GM23338 (cell line): Measurements from ENCODE around the gene DDX23. TPM values are rescaled to one million over a fixed set of nuclear protein-coding genes. Genes with fewer than 3 reads are reported as not detected.
"Not testable (repeated sequence)": the region's sequence is repeated elsewhere in the genome, so short reads cannot be mapped to it uniquely, and the experiment has no call there.

Experiments used
- ATAC-seq: fragments of 200-7000 bp; cut with Tn5 transposase; 3 replicates; pipeline ENCODE4 v1.9.1; 2020
- DNase-seq: peaks from one replicate; pipeline ENCODE4 v3.0.0-alpha.2; 2015; ENCODE audit warnings: low spot score
- H2AFZ ChIP-seq: fragments of 200-600 bp; sonication (generic); 2 replicates; pipeline ENCODE4 v1.8.0; 2016; ENCODE audit warnings: antibody characterized with exemption, mild to moderate bottlenecking, moderate library complexity
- H3F3A ChIP-seq: fragments of 200-600 bp; sonication (generic); replicated peaks from 2 replicates; pipeline ENCODE4 v1.8.0; 2017; ENCODE audit warnings: antibody characterized with exemption, mixed run types, low read depth
- H3K27ac ChIP-seq: fragments of 200-600 bp; sonication (generic); 2 replicates; pipeline ENCODE4 v1.6.1; 2016; ENCODE audit warnings: low read depth
- H3K27me3 ChIP-seq: fragments of 200-600 bp; sonication (generic); 2 replicates; pipeline ENCODE4 v1.8.0; 2016; ENCODE audit warnings: mild to moderate bottlenecking, mixed run types, moderate library complexity; ENCODE audit not compliant: insufficient read depth
- H3K36me3 ChIP-seq: fragments of 200-600 bp; sonication (generic); 2 replicates; pipeline ENCODE4 v1.8.0; 2016; ENCODE audit warnings: mild to moderate bottlenecking; ENCODE audit not compliant: insufficient read depth
- H3K4me1 ChIP-seq: fragments of 200-600 bp; sonication (generic); 2 replicates; pipeline ENCODE4 v1.8.0; 2016; ENCODE audit warnings: mild to moderate bottlenecking, moderate library complexity; ENCODE audit not compliant: insufficient read depth
- H3K4me2 ChIP-seq: fragments of 200-600 bp; sonication (generic); 2 replicates; pipeline ENCODE4 v1.7.1; 2017; ENCODE audit warnings: mixed run types
- H3K4me3 ChIP-seq: fragments of 200-600 bp; sonication (generic); 2 replicates; pipeline ENCODE4 v1.6.1; 2016; ENCODE audit warnings: mixed run types
- H3K79me2 ChIP-seq: fragments of 200-600 bp; sonication (generic); replicated peaks from 2 replicates; pipeline ENCODE4 v1.8.0; 2017; ENCODE audit warnings: mild to moderate bottlenecking; ENCODE audit not compliant: insufficient read depth
- H3K9me2 ChIP-seq: fragments of 200-600 bp; sonication (generic); 2 replicates; pipeline ENCODE4 v1.8.0; 2017; ENCODE audit not compliant: insufficient read depth
- H4K20me1 ChIP-seq: fragments of 200-600 bp; sonication (generic); replicated peaks from 2 replicates; pipeline ENCODE4 v1.8.0; 2017; ENCODE audit warnings: mild to moderate bottlenecking; ENCODE audit not compliant: insufficient read depth
- H3K27ac Mint-ChIP-seq: 2 replicates; pipeline ENCODE4 v1.8.0; 2020; ENCODE audit warnings: inconsistent platforms, mild to moderate bottlenecking, moderate library complexity, mixed read lengths
- H3K27me3 Mint-ChIP-seq: 3 replicates; pipeline ENCODE4 v1.8.0; 2022; ENCODE audit warnings: low read depth, mild to moderate bottlenecking, moderate library complexity, mixed read lengths, inconsistent platforms; ENCODE audit not compliant: insufficient read depth, poor library complexity
- H3K36me3 Mint-ChIP-seq: 3 replicates; pipeline ENCODE4 v1.8.0; 2021; ENCODE audit warnings: low read depth, mild to moderate bottlenecking, inconsistent platforms, moderate library complexity, mixed read lengths
- H3K4me1 Mint-ChIP-seq: 3 replicates; pipeline ENCODE4 v1.8.0; 2020; ENCODE audit warnings: mild to moderate bottlenecking, inconsistent platforms, mixed read lengths
- H3K4me3 Mint-ChIP-seq: 3 replicates; pipeline ENCODE4 v1.8.0; 2021; ENCODE audit warnings: moderate library complexity, mild to moderate bottlenecking, inconsistent platforms, mixed read lengths
- H3K9me3 Mint-ChIP-seq: 3 replicates; pipeline ENCODE4 v1.8.0; 2020; ENCODE audit warnings: moderate library complexity, mild to moderate bottlenecking, inconsistent platforms, mixed read lengths
- CREB1 ChIP-seq: fragments of 250-450 bp; sonication (Bioruptor Pico); IDR thresholded peaks from 2 replicates; pipeline ENCODE4 v1.5.0; 2020; ENCODE audit warnings: low read depth, mild to moderate bottlenecking, moderate library complexity
- CTCF ChIP-seq, 2 experiments: fragments of 200-600 bp in 1 of 2; sonication (generic) in 1 of 2; conservative IDR thresholded peaks; 2 replicates each; pipeline versions ENCODE4 v1.5.1 to v1.6.1; 2016 to 2017; ENCODE audit warnings: antibody characterized with exemption in 2 of 2, low read depth in 2 of 2, mild to moderate bottlenecking in 2 of 2, moderate library complexity in 1 of 2
- EZH2 ChIP-seq: fragments of 200-600 bp; sonication (generic); IDR thresholded peaks from one replicate; pipeline ENCODE4 v1.8.0; 2017; ENCODE audit warnings: antibody characterized with exemption, mild to moderate bottlenecking, low read depth; ENCODE audit not compliant: unreplicated experiment
- EZH2phosphoT487 ChIP-seq: fragments of 200-600 bp; sonication (generic); IDR thresholded peaks from one replicate; pipeline ENCODE4 v1.8.1; 2018; ENCODE audit warnings: antibody characterized with exemption; ENCODE audit not compliant: unreplicated experiment
- REST ChIP-seq: IDR thresholded peaks from one replicate; pipeline ENCODE4 v1.6.1; 2018; ENCODE audit warnings: antibody characterized with exemption; ENCODE audit not compliant: unreplicated experiment
- STAT1 ChIP-seq: IDR thresholded peaks from one replicate; pipeline ENCODE4 v1.6.1; 2016; ENCODE audit warnings: antibody characterized with exemption; ENCODE audit not compliant: unreplicated experiment
- ZNF462 ChIP-seq: fragments of 250-450 bp; sonication (Bioruptor Pico); IDR thresholded peaks from 2 replicates; pipeline ENCODE4 v1.5.0; 2020; ENCODE audit warnings: mild to moderate bottlenecking, moderate library complexity
- polyA plus RNA-seq: library from polyadenylated mRNA; unstranded; fragments of >200 nt; fragmentation: Nextera tagmentation; extraction: Ambion mirVana; gene quantifications from 2 replicates; pipeline ENCODE4 v1.2.1, GENCODE V29; 2016
- total RNA-seq: library from RNA; depleted of rRNA; stranded (reverse); fragments of >200 nt; shearing (Covaris generic); gene quantifications from 2 replicates; pipeline ENCODE4 v1.2.3, GENCODE V29; 2014

DDX23 gene
- total and polyA plus RNA-seq, 2 experiments from 2014 or later, result 31.7 to 78.5 TPM

GRCh38 chr12:48861111-48861510 is 9.1 kb upstream of the DDX23 start (continued):
- no peak for TF ChIP-seq ZNF462 (CRISPR knock-in tag)
- TF ChIP-seq REST, result no peak
- no peak for TF ChIP-seq EZH2phosphoT487
- TF ChIP-seq EZH2, result no peak
- no peak for TF ChIP-seq CREB1
- TF ChIP-seq STAT1, result no peak
- no peak for TF ChIP-seq CTCF (conservative IDR thresholded peaks at IDR 0.05; ENCODE audit: low read depth in 2 of 2)

- ATAC-seq, H3K9me2 ChIP-seq, H3F3A ChIP-seq, H3K4me3 ChIP-seq, DNase-seq, H3K9me3 Mint-ChIP-seq, H3K27me3 ChIP-seq, H3K27ac ChIP-seq, H3K4me3 Mint-ChIP-seq, H3K27me3 Mint-ChIP-seq, H3K27ac Mint-ChIP-seq, H3K4me2 ChIP-seq, H2AFZ ChIP-seq: not testable (repeated sequence)
- Mint-ChIP-seq H3K36me3 (peaks cover 48% of the 10 kb centered on the region), H3K4me1 (peaks cover 26% of the 10 kb centered on the region)
- Histone ChIP-seq H3K79me2 (peaks cover 13% of the 10 kb centered on the region), H3K36me3 (peaks cover 10% of the 10 kb centered on the region), H4K20me1 (peaks cover 19% of the 10 kb centered on the region), H3K4me1 (peaks cover 23% of the 10 kb centered on the region)
Measured at GRCh38 chr12:48860236-48860635, 8.3 kb upstream of the DDX23 start.
